ENCODE data around the gene DOCK3.

DNA sequence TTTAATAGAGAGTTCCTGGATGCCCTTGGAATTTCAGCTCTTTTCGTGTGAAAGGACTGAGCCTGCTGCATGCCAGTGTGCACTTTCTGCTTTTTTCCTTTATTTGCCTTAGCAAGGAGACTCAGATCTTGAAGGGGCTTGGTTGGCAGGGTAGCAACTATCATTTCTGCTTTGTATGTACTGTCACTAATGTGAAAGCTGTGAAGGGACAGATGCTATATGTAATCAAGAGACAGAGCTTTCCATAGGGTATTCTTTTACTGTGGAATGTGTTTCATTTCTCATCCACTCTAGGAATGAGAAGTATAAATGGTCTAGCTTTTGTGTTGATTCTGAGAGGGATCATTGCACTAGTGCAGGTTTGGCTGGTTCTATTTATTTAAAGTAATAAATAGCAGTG, 377.8 kb downstream of the DOCK3 start:
- TF ChIP-seq, protein P1, sequence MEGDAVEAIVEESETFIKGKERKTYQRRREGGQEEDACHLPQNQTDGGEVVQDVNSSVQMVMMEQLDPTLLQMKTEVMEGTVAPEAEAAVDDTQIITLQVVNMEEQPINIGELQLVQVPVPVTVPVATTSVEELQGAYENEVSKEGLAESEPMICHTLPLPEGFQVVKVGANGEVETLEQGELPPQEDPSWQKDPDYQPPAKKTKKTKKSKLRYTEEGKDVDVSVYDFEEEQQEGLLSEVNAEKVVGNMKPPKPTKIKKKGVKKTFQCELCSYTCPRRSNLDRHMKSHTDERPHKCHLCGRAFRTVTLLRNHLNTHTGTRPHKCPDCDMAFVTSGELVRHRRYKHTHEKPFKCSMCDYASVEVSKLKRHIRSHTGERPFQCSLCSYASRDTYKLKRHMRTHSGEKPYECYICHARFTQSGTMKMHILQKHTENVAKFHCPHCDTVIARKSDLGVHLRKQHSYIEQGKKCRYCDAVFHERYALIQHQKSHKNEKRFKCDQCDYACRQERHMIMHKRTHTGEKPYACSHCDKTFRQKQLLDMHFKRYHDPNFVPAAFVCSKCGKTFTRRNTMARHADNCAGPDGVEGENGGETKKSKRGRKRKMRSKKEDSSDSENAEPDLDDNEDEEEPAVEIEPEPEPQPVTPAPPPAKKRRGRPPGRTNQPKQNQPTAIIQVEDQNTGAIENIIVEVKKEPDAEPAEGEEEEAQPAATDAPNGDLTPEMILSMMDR (IDR thresholded peaks at IDR 0.05; ENCODE audit: insufficient read depth, low read length): no peak
- TF ChIP-seq POLR2AphosphoS5 (IDR thresholded peaks at IDR 0.05; ENCODE audit: low read depth): no peak
- TF ChIP-seq GABPA (IDR thresholded peaks at IDR 0.05; ENCODE audit: low read depth): no peak
- TF ChIP-seq SPI1 (IDR thresholded peaks at IDR 0.05; ENCODE audit: borderline replicate concordance, low read depth): no peak

Data from HL-60 (cell line).